Measurements from ENCODE around the gene CDCA5.

The CDCA5 gene

DNA sequence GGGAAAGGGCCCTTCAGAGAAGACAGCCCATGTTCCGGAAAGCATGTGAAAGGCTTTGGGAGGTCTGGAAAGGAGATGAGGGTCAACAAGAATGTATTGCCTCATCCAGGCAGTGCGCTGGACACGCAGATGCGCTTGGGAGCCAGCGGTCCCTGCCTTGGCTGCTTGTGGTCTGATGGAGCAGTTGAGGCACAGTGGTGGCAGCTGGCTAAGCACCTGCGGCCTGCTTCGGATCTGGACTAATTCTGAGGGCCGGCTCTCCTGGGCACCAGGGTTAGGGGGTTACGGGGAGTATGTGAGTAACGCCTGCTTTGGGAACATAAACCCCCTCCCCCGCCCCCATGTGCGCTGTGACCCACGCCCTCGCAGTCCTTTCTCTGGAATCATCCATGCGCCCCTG, 23.2 kb upstream of the CDCA5 start:
- no peak for DNase-seq (ENCODE audit: low spot score)

DNA sequence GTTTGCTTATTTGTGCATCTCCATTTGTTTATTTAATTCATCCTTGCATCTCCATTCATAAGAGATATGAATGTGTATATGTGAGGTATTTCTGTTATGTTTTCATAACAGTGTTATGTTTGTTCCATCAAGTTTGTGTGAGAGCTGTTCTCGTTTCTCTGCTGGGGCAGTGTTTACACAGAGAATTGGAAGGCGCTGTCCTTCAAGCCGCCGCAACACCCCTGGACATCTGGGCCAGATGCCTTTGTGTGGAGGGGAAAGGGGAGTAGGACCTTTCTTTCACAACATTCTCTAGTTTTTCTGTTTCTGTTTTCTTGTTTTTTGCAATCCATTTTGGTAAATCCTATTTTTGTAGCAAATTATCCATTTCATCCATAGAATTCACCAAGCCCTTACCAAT, 20.8 kb upstream of the CDCA5 start:
- DNase-seq (ENCODE audit: low spot score), result no peak

DNA sequence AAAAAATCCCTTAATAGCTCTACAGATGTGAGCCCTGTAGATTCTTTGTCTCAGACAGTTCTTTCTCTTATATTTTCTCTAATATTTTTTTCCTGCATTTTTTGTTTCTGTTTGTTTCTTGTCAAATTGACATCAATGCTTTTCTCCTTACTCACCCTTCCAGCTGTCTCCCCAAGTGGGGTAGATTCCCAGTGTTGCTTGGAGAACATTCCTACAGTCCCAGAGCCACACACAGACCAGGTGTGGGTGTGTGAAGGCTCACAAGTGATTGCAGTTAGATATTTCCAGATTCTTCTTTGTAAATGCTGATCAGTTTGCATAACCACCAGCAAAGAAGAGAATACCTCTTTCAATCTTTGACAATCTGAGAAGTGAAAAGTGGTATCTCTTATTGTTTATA, 19.6 kb upstream of the CDCA5 start:
- no peak for DNase-seq (ENCODE audit: low spot score)

DNA sequence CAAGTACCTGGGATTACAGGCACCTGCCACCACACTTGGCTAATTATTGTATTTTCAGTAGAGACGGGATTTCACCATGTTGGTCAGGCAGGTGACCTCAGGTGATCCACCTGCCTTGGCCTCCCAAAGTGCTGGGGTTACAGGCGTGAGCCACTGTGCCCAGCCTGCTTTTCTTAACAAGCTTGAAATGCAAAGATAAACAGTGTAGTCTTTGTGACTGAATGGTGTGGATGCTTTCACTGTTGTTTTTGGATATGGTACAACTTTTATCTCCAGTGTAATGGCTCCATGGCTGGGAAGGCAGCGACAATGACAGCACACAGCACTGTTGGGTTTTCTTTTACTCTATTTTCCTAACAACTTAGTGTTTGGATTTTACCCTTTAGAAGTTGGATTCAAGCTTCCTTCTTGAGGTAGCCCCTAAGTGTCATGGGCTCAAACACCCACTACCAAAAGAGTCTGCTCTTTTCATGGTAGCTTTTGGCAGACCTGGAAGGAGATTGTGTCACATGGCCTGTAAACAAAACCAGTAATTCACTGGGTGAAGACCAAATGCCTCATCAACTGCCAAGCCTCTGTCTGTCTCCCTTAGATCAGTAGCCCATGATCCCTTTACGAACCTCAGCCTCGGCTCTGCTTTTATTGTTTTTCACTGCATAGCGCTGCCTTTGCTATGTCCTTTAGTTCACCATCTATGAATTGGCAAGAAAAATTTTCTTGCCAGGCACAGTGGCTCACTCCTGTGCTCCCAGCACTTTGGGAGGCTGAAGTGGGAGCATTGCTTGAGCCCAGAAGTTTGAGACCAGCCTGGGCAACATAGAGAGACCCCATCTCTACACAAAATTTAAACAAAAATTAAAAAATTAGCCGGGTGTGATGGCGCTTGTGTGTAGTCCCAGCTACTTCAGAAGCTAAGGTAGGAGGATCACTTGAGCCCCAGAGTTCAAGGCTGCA, 18.6 kb upstream of the CDCA5 start:
- no peak for DNase-seq (ENCODE audit: low spot score)

DNA sequence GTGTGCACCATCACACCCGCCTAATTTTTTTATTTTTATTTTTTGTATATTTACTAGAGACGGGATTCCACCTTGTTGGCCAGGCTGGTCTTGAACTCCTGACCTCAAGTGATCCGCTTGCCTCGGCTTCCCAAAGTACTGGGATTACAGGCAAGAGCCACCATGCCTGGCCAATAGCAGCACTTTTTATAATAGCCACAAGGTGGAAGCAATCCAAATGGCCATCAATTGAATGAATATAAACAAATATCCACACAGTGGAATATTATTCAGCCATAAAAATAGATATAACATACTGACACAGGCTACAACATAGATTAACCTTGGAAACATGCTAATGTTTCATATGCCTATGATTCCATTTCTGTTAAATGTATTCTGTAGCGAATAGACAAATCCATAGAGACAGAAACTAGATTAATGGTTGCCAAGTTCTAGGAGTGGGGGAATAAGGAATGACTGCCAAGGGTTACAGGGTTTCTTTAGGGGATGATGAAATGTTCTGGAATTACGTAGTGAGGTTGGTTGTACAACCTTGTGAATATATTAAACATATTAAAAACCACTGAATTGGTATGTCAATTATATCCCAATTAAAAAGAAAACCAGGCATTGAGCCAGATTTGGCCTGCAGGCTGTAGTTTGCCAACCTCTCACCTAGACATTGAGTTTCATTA, 17.0 kb upstream of the CDCA5 start:
- no peak for DNase-seq (ENCODE audit: low spot score)

DNA sequence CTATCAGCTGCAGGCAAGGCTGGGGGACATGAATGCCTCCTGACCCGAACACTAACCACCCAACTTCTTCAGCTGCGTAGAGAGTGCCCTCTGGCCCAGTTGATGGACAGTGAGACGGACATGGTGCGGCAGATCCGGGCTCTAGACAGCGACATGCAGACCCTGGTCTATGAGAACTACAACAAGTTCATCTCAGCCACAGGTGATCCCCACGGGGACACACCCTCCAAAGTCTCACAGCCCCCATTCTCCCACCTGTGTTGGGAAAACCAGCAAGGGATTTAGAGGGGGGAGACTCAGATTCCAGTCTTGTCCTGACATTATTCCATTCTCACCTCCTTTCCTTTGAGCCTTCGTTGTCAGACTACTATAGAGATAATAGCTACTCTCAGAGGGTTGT, 13.1 kb upstream of the CDCA5 start:
- DNase-seq (ENCODE audit: low spot score), result no peak

DNA sequence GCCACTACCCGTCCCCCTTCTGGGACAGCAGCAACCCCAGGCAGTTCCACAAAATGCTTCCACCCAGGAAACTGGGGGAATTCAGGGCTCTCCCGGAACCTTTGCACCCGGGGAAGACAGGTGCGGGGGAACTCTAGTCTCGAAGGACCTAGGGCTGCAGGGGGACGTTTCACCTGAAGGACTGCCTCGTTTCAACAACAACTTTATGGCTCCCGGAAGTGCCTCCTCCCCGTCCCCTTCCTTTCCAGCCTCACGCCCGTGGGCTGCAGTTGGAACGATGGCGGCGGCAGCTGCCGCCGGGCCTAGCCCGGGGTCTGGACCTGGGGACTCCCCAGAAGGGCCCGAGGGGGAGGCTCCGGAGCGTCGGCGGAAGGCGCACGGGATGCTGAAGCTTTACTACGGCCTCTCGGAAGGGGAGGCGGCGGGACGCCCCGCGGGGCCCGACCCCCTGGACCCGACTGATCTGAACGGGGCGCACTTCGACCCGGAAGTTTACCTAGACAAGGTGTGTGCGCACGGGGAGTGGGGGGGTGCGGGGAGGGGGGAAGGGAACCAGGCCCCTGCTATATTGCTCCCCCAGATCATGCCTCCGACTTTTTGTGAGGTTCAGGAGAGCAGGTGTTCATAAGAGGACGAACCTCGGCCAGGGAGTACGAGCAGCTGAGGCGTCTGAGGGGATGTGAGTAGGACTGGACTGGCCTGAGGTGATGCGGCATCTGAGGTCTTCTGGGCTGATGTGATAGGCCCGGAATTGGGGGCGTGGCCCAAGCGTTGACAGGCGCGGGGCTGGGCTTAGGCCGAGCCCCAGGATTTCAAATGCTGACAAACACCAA, 12.3 kb upstream of the CDCA5 start, which contains the start of gene VPS51:
Gene VPS51 (plus strand): TSS at position 241 of the 833 bp plus-strand sequence. CDS start 37 bp downstream, at position 278.
- DNase-seq (ENCODE audit: low spot score), result peak; percentile 79

DNA sequence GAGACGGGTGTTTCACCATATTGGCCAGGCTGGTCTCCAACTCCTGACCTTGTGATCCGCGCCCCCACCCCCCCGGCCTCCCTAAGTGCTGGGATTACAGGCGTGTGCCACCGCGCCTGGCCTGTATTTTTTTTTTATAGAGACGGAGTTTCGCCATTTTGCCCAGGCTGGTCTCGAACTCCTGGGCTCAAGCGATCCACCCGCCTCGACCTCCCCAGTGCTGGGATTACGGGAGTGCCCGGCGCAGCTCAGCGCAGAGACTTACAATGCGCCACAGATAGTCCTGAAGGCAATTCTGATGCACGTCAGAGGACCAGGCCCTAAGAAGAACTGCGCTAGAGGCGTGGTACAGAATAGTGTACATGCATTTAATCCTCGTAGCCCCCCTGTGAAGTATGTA, 11.6 kb upstream of the CDCA5 start:
- no peak for DNase-seq (ENCODE audit: low spot score)

DNA sequence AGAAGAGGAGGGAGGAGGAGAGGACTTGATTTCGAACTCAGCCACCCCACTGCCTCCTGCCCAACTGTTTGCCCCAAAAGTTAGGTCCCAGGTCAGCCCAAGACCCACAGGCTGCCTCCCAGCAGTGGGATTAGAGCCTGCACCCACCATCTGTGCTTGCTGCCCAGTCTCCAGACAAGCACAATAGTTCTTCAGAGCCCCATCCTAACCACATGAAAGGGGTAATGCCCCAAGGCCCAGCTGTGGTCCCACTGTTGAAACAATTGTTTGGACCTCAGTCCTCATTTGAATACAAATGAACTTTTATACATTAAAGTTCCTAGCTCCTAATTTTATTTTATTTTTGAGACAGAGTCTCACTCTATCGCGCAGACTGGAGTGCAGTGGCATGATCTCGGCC, 6.8 kb upstream of the CDCA5 start:
- DNase-seq (ENCODE audit: low spot score), result no peak

DNA sequence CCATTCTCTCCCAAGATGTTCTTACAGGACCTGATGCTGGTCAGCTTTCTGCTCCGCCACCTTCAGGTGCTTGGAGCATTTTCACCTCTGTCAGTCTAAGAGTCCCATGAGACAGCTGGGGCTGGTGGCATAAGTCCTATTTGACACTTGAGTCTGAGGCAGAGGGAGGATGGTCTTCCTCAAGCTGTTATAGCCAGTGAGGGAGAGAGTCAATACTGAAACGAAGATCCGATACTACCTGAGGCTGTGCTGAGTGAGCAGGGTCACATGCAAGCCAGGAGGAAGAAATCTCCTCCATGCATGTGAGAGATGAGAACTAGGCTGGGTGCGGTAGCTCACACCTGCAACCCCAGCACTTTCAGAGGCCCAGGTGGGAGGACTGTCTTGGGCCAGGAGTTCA, 5.8 kb upstream of the CDCA5 start:
- DNase-seq (ENCODE audit: low spot score), result no peak

DNA sequence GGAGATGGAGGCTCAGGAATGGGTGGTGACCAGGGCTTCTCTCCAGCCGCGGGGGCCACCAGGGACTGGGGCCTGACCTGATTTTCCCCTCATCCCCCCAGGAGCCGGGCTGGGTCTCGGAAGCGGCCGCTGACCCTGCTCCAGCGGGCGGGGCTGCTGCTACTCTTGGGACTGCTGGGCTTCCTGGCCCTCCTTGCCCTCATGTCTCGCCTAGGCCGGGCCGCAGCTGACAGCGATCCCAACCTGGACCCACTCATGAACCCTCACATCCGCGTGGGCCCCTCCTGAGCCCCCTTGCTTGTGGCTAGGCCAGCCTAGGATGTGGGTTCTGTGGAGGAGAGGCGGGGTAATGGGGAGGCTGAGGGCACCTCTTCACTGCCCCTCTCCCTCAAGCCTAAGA, 4.0 kb upstream of the CDCA5 start:
- no peak for DNase-seq (ENCODE audit: low spot score)

DNA sequence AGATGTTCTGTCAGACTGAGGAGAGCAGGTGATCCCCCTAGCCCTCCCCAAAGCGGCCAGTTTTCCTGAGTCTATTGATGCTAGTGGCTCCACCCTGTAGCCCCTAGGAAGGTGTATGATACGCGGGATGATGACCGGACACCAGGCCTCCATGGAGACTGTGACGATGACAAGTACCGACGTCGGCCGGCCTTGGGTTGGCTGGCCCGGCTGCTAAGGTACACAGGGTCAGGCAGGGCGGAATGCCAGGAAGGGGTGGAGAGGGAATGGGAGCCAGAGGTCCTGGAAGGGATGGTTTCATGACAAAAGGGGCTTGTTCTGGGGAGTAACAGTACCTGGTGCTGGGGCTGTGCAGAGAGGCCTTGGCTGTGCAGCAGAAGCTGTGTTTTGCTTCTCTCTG, 3.4 kb upstream of the CDCA5 start:
- no peak for DNase-seq (ENCODE audit: low spot score)

DNA sequence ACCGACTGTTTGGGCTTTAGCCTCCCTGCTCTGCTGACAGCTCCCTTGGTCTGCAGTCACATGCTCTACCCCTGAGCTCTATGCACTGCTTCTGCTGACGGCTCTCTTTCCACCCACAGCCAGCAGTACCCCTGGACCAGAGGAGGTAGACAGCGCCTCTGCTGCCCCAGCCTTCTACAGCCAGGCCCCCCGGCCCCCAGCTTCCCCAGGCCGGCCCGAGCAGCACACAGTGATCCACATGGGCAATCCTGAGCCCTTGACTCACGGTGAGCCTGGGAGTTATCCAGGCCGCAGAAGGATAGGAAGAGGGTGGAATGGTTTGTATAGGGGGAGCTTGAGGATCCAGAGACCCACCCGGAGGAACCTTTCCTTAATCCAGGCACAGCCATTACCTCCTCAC, 3.0 kb upstream of the CDCA5 start:
- DNase-seq (ENCODE audit: low spot score), result no peak

DNA sequence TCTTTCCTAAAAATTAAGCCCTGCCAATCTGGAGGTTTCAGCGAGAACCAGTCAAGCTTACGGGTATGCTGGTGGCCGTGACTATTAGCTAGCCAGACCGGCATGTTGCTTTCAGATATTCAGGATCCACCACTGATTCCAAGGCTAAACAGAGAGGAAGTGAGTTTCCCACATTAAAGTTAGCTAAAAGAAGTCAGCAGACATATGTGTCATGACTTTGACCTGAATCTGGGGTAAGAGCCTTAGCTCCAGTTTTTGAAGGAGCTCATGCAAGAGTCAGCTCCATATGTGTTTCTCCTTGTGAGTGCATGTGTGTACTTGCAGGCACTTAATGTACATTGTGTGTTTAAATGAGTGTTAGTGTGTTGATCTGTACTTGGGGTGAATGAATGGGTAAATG, 1.6 kb upstream of the CDCA5 start:
- no peak for DNase-seq (ENCODE audit: low spot score)

DNA sequence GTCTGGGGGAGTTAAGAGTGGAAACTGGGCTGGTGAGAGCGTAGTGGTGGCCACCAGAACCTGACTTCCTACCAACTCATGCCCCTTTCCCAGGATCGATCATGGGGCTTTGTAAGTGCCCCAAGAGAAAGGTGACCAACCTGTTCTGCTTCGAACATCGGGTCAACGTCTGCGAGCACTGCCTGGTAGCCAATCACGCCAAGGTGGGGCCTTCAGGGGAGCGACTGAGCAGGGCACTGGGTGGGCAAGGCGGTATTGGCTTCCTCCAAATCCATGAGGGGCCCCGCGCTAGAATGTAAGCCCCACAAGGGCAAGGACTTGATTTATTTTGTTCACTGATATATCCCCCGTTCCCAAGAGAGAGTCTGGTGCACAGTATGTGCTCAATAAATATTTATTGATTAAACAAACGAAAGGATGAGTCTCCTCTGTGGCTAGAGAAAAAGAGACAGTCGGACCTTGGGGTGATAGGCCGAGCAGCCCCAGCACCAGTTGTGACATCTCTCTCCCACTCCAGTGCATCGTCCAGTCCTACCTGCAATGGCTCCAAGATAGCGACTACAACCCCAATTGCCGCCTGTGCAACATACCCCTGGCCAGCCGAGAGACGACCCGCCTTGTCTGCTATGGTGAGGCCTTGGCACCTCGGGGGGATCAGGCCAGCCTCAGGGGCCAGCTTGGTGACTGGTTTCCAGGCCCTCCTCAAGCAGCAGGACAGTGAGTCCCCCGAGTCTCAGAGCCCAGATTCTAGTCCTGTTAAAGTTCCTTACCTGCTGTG, 947 bp upstream of the CDCA5 start:
- no peak for DNase-seq (ENCODE audit: low spot score)

DNA sequence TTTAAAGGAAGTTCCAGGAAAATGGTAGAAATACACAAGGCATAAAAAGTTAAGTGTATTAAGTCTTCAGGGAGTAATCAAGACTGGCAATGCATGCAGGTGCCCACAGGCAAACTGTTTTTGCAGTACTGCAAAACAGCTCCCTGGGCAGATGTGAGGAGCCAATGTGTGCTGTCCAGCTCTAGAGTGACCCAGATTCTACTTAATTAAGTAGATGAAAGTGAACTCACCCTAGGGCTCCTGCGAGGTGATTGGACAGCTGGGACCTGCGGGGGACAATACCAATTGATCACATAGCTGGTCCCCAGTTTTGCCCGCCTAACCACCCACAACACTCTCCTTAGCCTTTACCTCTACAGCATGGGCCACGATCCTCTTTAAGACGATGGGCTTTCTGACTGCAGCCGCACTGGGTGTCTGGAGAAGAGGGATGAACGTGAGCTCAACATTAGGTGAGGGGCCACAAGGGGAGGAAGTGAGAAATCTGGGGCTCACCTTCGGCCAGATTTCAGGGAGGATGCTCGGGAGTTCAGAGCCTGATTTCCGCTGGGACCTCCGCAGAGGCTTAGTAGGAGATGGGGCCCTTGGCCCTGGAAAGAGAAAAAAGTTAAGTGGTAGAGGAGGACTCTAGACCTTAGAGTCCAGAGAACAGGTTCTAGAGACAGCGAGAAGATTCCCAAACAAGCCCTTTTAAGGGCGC, 556 bp downstream of the CDCA5 start:
- no peak for DNase-seq (ENCODE audit: low spot score)

DNA sequence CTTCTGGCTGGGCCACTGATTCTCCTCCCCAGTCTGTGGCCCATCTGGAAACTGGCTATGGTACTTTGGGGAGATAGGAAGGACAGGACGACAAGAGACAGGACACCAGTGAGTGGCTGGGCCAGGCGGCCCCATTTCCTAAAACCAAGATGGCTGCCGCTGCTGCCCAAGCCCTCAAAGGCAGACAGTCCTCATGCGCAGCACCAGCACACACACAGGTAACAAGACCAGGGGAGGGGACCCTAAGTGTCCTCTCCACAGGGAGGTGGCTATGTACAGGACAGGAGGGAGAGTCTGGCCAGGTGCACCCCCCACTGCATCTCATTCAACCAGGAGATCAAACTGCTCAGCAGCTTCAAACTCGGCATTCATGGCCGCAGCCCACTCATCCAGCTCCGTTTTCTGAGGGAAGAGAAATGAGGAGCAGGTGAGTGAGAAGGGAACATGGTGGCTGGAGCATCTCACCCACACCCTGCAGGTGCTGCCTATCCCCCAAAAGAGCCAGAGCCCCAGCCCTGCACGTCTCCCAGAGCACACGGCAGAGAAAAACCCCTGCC, 5.0 kb downstream of the CDCA5 start:
- no peak for DNase-seq (ENCODE audit: low spot score)

DNA sequence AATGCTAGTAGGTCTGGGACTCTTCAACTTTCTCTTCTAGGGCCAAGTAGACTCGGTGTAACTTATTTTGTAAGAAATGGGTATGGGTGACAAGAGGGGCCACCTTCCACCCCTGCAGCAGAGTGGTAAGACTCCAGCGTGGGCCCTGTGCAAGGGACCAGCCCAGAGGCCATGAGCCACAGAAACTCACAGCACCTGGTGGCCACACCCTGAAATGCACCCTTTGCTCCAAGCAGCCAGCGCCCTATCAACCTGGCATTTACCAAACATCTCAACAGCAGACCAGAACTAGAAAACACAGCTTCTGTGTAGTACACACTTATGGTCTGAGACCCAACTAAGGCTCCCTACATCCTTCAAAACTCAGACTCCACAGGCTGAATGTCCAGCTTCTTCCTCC, 5.7 kb downstream of the CDCA5 start:
- peak; percentile 26 for DNase-seq (ENCODE audit: low spot score)

DNA sequence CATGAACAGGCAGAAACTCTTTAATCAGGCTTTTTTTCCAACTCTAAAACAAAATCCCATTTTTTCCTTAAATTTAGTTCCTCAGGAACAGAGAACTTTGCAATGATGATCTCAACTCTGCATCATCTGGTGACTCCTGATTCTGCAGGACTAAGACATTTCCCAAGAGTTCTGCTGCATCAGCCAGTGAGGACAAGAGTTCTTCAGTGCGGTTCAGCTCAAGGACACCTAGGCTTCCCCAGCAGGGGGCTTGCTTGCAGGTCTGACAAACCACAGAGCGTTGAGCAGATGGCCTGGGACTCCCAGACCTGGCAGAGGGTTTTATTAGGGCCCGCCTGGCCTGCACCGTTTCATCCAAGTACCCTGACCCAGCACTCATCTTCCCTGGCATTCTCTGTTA, 6.4 kb downstream of the CDCA5 start:
- DNase-seq (ENCODE audit: low spot score), result no peak

DNA sequence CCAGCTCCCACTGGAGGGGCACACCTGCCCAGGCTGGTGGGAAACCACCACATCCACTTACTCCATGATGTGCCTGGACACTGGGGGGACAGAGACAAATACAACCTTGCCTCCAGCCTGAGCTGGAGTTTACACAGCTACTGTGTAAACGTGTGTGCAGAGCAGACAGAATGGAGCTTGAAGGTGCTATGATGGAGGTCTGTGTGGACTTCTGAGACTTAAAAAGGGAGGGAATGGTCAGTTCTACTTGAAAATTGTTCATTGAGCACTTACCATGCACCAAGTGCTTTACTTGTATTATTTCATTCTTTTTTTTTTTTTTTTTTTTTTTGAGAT, 11.2 kb downstream of the CDCA5 start:
- DNase-seq (ENCODE audit: low spot score), result no peak

Data from kidney capillary endothelial cell (primary cell).